Suprapubic skin (tissue), 3 donors: Measurements from ENCODE around the gene PRKACG.

Source experiments
- POLR2AphosphoS5 ChIP-seq, 3 donors: sonication (generic); formaldehyde crosslinking; IDR thresholded peaks; one replicate each; pipeline ENCODE4 v1.6.1; 2017; ENCODE audit warnings: antibody characterized with exemption in 3 of 3
- TF ChIP-seq, protein P1 (sequence below), 2 donors: fragments of 200-600 bp in 1 of 2; fragments of 450-650 bp in 1 of 2; sonication (generic) in 1 of 2; IDR thresholded peaks; one replicate each; pipeline ENCODE4 v1.5.1; 2016 to 2019; ENCODE audit warnings: antibody characterized with exemption in 2 of 2, mild to moderate bottlenecking in 1 of 2, moderate library complexity in 1 of 2

DNA sequence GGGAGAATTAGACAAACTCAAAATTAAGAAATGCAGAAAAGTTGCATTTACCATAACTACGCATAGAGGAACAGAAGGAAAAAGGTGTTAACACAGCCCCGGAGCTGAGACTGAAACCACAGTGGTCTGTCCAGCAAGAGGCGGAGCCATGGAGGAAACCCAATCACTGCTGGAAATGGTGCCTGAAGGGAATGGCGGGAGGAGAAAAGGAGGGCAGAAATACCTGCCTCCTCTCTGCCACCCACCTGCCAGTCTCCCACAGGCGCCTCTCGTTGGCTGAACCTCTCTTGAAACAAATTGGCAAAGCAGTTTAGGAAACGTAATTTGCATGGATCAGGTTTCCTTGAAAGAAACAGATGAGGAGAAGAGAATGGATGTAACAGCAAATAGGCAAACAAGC is 9.7 kb upstream of the PRKACG start:
- TF ChIP-seq, protein P1, sequence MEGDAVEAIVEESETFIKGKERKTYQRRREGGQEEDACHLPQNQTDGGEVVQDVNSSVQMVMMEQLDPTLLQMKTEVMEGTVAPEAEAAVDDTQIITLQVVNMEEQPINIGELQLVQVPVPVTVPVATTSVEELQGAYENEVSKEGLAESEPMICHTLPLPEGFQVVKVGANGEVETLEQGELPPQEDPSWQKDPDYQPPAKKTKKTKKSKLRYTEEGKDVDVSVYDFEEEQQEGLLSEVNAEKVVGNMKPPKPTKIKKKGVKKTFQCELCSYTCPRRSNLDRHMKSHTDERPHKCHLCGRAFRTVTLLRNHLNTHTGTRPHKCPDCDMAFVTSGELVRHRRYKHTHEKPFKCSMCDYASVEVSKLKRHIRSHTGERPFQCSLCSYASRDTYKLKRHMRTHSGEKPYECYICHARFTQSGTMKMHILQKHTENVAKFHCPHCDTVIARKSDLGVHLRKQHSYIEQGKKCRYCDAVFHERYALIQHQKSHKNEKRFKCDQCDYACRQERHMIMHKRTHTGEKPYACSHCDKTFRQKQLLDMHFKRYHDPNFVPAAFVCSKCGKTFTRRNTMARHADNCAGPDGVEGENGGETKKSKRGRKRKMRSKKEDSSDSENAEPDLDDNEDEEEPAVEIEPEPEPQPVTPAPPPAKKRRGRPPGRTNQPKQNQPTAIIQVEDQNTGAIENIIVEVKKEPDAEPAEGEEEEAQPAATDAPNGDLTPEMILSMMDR (IDR thresholded peaks at IDR 0.05): no peak
- no peak for TF ChIP-seq POLR2AphosphoS5 (IDR thresholded peaks at IDR 0.05)
